Esophagus muscularis mucosa (tissue), 4 donors: ENCODE results near the gene TAP1. TPM values are rescaled to one million over a fixed set of nuclear protein-coding genes. Genes with fewer than 3 reads are reported as not detected.

Experiments used
- DNase-seq: peaks from one replicate; pipeline ENCODE4 v3.0.0-alpha.2; 2017; ENCODE audit errors: extremely low spot score
- H3K27ac ChIP-seq, 4 donors: fragments of 200-600 bp; sonication (generic); replicated peaks in 1 of 4; 1 replicate in 3 of 4; 2 replicates in 1 of 4; pipeline ENCODE4 v1.5.1; 2016 to 2019; ENCODE audit warnings: mild to moderate bottlenecking in 1 of 4
- H3K27me3 ChIP-seq, 4 donors: fragments of 200-600 bp; sonication (generic); one replicate each; pipeline versions ENCODE4 v1.5.1 to v1.6.0; 2016 to 2019
- H3K36me3 ChIP-seq, 4 donors: fragments of 200-600 bp; sonication (generic); one replicate each; pipeline ENCODE4 v1.5.1; 2016 to 2019
- H3K4me1 ChIP-seq, 4 donors: fragments of 200-600 bp; sonication (generic); one replicate each; pipeline ENCODE4 v1.5.1; 2016 to 2019
- H3K4me3 ChIP-seq, 4 donors: fragments of 200-600 bp; sonication (generic); 1 replicate in 2 of 4; 2 replicates in 2 of 4; pipeline ENCODE4 v1.5.1; 2016 to 2019; ENCODE audit warnings: mild to moderate bottlenecking in 4 of 4, moderate library complexity in 1 of 4
- H3K9me3 ChIP-seq, 4 donors: fragments of 200-600 bp; sonication (generic); 1 replicate in 3 of 4; 2 replicates in 1 of 4; pipeline ENCODE4 v1.5.1; 2016 to 2019
- EP300 ChIP-seq: sonication (generic); formaldehyde crosslinking; IDR thresholded peaks from one replicate; pipeline ENCODE4 v1.6.1; 2017; ENCODE audit warnings: antibody characterized with exemption
- POLR2A ChIP-seq: fragments of 450-650 bp; IDR thresholded peaks from one replicate; pipeline ENCODE4 v1.6.1; 2017; ENCODE audit warnings: antibody characterized with exemption, moderate library complexity, mild to moderate bottlenecking, low read depth
- POLR2AphosphoS5 ChIP-seq, 2 donors: sonication (generic); formaldehyde crosslinking; IDR thresholded peaks; one replicate each; pipeline ENCODE4 v1.6.1; 2017; ENCODE audit warnings: antibody characterized with exemption in 2 of 2
- WGBS: methylation state at CpG from one replicate; pipeline ENCODE4 v1.1.5; 2018; 5-methylcytosine and 5-hydroxymethylcytosine counted together
- intact Hi-C: fragments of 100-400 bp; cut with DNase I; formaldehyde crosslinking; loops from one replicate; pipeline ENCODE4 v1.15.1; 2023
- total RNA-seq, 4 donors: library from RNA; depleted of rRNA; stranded (reverse); fragments of >200 nt; gene quantifications; one replicate each; pipeline versions ENCODE4 v1.1.0 to v1.2.1, GENCODE V29; 2016
- TF ChIP-seq, protein P1 (sequence below), 3 experiments: fragments of 200-600 bp in 2 of 3; fragments of 450-650 bp in 1 of 3; sonication (generic) in 2 of 3; IDR thresholded peaks; one replicate each; pipeline ENCODE4 v1.5.1; 2017 to 2019; ENCODE audit warnings: antibody characterized with exemption in 3 of 3, mild to moderate bottlenecking in 2 of 3, moderate library complexity in 1 of 3

The TAP1 gene
- total RNA-seq, 4 donors from 2014 or later, result 28.7 to 45.7 (median 34.8) TPM

DNA sequence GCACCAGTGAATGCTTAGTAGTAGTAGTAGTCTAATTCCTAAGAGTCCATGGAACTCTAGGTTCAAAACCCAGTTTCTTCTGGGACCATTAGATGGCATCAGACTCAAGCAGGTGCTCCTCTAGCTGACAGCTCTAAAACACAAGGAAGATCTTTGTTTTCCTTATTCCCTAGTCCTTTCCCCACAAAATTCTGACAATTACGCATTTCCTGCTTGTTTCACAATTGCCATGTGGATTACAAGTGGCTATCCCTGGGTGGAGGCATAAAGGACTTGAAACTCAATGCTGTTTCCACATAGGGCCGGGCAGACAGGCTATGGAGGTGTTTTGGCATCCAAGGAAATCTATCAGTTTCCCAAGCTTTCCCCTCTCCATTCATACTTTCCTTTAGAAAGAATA is 27.5 kb downstream of the TAP1 start:
- peak overlapping the region; percentile 10 to 22 (median 20) for H3K27ac ChIP-seq

DNA sequence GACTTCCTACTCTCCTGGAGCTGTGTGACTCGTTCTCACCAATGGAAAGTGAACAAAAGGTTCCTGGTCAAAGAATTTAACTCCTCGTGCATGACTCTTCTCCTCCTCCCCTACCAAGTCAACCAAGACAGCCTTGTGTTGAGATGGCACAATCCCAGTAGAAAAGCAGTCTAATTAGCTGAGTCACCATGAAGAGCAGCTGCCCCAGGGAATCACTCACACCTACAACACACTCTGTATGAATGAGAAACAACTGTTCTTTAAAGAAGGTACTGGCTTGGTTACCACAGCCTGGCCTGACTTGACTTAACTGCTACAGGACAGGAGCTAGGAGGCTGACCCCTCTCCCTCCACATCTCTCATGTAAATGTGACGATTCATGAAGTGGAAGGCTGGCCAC is 33.8 kb downstream of the TAP1 start:
- 69% methylated on average over 3 of the region's 3 CpGs for WGBS
- no peak for TF ChIP-seq POLR2AphosphoS5 (IDR thresholded peaks at IDR 0.05)
- TF ChIP-seq, protein P1, sequence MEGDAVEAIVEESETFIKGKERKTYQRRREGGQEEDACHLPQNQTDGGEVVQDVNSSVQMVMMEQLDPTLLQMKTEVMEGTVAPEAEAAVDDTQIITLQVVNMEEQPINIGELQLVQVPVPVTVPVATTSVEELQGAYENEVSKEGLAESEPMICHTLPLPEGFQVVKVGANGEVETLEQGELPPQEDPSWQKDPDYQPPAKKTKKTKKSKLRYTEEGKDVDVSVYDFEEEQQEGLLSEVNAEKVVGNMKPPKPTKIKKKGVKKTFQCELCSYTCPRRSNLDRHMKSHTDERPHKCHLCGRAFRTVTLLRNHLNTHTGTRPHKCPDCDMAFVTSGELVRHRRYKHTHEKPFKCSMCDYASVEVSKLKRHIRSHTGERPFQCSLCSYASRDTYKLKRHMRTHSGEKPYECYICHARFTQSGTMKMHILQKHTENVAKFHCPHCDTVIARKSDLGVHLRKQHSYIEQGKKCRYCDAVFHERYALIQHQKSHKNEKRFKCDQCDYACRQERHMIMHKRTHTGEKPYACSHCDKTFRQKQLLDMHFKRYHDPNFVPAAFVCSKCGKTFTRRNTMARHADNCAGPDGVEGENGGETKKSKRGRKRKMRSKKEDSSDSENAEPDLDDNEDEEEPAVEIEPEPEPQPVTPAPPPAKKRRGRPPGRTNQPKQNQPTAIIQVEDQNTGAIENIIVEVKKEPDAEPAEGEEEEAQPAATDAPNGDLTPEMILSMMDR (IDR thresholded peaks at IDR 0.05), result no peak
- no peak for TF ChIP-seq EP300
- no peak for TF ChIP-seq POLR2A

More for the DNA sequence above, 27.5 kb downstream of the TAP1 start:
- Histone ChIP-seq H3K4me1 (peaks cover 0 to 2% (median 0%) of the 10 kb centered on the region in 4 donors), H3K4me3 (no peak overlapping the region), H3K27me3 (no peaks in the 10 kb centered on the region), H3K36me3 (peaks cover 22 to 37% (median 34%) of the 10 kb centered on the region in 4 donors), H3K9me3 (no peaks in the 10 kb centered on the region)
- no peak for DNase-seq
- TF ChIP-seq POLR2A (no peak), POLR2AphosphoS5 (IDR thresholded peaks at IDR 0.05) (peak; percentile 28 to 47), EP300 (no peak)
- TF ChIP-seq, protein P1 (IDR thresholded peaks at IDR 0.05), result peak; percentile 29 to 38 (median 35)
- WGBS, result 43% methylated on average over 2 of the region's 2 CpGs
- intact Hi-C loops, result no loop called here

DNA sequence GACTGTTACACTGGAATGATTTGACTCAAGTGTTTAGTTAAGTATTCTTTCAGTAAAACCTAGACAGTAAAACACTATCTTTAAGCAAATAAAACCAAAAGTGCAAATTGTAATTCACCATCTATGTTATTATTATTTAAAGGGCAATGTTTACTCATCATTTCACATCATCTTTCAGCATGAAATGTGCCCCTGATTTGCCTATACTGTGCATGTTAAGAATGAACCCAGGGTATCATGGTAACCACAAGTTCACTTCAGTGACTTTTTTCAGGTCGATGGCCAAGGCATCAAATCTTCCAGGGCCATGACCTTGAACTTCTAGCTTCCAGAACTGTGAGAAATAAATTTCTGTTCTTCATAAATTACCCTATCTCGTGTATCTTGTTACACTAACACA is 34.6 kb downstream of the TAP1 start:
- DNase-seq, result no peak
- H3K27ac ChIP-seq, result no peak overlapping the region
- H3K36me3 ChIP-seq, result no peaks in the 10 kb centered on the region
- no peaks in the 10 kb centered on the region for H3K4me1 ChIP-seq
- TF ChIP-seq POLR2AphosphoS5 (IDR thresholded peaks at IDR 0.05) (no peak), POLR2A (no peak), EP300 (no peak)
- TF ChIP-seq, protein P1 (IDR thresholded peaks at IDR 0.05), result no peak
- H3K4me3 ChIP-seq, result no peak overlapping the region
- WGBS, result 59% methylated on average over 2 of the region's 2 CpGs
- intact Hi-C loops, result no loop called here
- H3K9me3 ChIP-seq, result no peaks in the 10 kb centered on the region
- peaks cover 0 to 8% (median 0%) of the 10 kb centered on the region in 4 donors for H3K27me3 ChIP-seq

More for the DNA sequence above, 33.8 kb downstream of the TAP1 start:
- no peak overlapping the region for H3K27ac ChIP-seq
- H3K4me1 ChIP-seq, result no peaks in the 10 kb centered on the region
- peak; percentile 47 for DNase-seq
- intact Hi-C loops, result no loop called here
- no peaks in the 10 kb centered on the region for H3K36me3 ChIP-seq
- H3K4me3 ChIP-seq, result no peak overlapping the region
- peaks cover 0 to 4% (median 0%) of the 10 kb centered on the region in 4 donors for H3K27me3 ChIP-seq
- no peaks in the 10 kb centered on the region for H3K9me3 ChIP-seq

DNA sequence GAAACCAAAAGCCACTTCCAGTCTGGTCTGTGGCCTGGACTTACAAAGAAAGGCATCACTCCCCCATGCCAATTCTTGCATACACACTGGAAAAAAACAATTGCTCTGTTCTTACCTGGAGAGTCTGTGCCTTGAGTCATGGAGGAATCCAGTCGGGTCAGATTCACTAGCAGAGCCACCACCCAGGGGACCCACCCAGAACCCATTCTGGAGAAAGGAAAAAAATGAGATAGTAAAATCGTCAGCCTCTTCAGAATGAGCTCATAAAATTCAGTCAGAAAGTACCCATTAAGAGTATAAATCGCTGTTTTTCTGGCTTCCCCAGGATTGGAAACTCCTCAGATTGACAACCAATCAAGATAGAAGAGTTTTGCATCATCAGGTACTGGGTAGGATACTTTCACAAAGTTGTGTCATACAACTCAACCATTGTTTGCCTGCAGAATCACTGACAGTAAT is 36.7 kb downstream of the TAP1 start, which contains the start of gene HLA-DOB:
Gene HLA-DOB, minus strand, starts transcription at position 257 of the 459 bp plus-strand sequence. Its CDS starts 51 bp downstream, at position 206.
- Histone ChIP-seq H3K27me3 (peaks cover 0 to 19% (median 0%) of the 10 kb centered on the region in 4 donors), H3K4me1 (no peaks in the 10 kb centered on the region), H3K9me3 (no peaks in the 10 kb centered on the region), H3K27ac (no peak within 1 kb of the TSS), H3K4me3 (peak within 1 kb of the TSS in 1 of 4 donors; percentile 24), H3K36me3 (no peaks in the 10 kb centered on the region)
- peak; percentile 55 for DNase-seq
- TF ChIP-seq POLR2A (no peak), POLR2AphosphoS5 (IDR thresholded peaks at IDR 0.05) (no peak), EP300 (no peak)
- TF ChIP-seq, protein P1 (IDR thresholded peaks at IDR 0.05), result no peak
- intact Hi-C loops, result no loop called here
- WGBS, result 73% methylated on average over 3 of the region's 3 CpGs

DNA sequence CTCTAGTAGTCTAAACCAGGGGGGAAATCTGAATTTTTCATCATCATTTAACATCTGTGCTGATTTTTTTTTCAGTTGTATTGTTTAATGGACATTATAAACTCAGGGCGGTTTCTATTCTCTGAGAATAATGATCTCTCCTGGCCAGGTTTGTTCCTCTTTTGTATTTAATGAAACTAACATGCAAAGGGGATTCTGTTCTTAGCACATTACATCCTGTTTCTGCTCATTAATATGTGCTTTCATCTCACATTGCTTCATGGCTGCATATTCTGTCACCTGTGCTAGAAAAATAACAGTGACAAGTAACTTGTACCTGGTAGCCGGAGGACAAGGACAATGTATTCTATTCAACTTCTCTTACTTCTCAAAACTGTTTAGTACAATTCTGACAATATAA is 37.5 kb downstream of the TAP1 start:
- DNase-seq, result no peak
- no peak for TF ChIP-seq POLR2A
- TF ChIP-seq, protein P1 (IDR thresholded peaks at IDR 0.05), result no peak
- TF ChIP-seq POLR2AphosphoS5 (IDR thresholded peaks at IDR 0.05), result no peak
- TF ChIP-seq EP300, result no peak
- WGBS, result 68% methylated on average over 2 of the region's 2 CpGs
- H3K36me3 ChIP-seq, result no peaks in the 10 kb centered on the region
- no peak overlapping the region for H3K27ac ChIP-seq
- peaks cover 0 to 19% (median 0%) of the 10 kb centered on the region in 4 donors for H3K27me3 ChIP-seq
- intact Hi-C loops, result no loop called here
- H3K9me3 ChIP-seq, result no peaks in the 10 kb centered on the region
- H3K4me3 ChIP-seq, result peak overlapping the region in 1 of 4 donors; percentile 24
- H3K4me1 ChIP-seq, result no peaks in the 10 kb centered on the region
